ENCODE results near the gene KIF27.
"Not testable (repeated sequence)": the region's sequence is repeated elsewhere in the genome, so short reads cannot be mapped to it uniquely, and the experiment has no call there.

GRCh38 chr9:83912194-83912593 is 9.0 kb downstream of the KIF27 start:
- peak in 5 of 6 experiments; percentile 18 to 63 (median 56) for TF ChIP-seq CTCF (IDR thresholded peaks at IDR 0.05)
- TF ChIP-seq POLR2A (IDR thresholded peaks at IDR 0.05), result not testable (repeated sequence)
